Fibroblast of lung (primary cell): ENCODE results near the gene MYH13.

Experiments
- EZH2 ChIP-seq: IDR thresholded peaks from 2 replicates; pipeline ENCODE4 v1.5.1; 2012; ENCODE audit warnings: low read length, control low read depth, mild to moderate bottlenecking; ENCODE audit errors: missing control alignments
- TF ChIP-seq, protein P1 (sequence below), 2 donors: IDR thresholded peaks in 1 of 2; conservative IDR thresholded peaks in 1 of 2; 1 replicate in 1 of 2; 2 replicates in 1 of 2; pipeline ENCODE4 v1.5.1; 2011 to 2012; ENCODE audit warnings: low read length in 2 of 2, control low read depth in 1 of 2, inconsistent platforms in 1 of 2, low read depth in 1 of 2, mild to moderate bottlenecking in 1 of 2

DNA sequence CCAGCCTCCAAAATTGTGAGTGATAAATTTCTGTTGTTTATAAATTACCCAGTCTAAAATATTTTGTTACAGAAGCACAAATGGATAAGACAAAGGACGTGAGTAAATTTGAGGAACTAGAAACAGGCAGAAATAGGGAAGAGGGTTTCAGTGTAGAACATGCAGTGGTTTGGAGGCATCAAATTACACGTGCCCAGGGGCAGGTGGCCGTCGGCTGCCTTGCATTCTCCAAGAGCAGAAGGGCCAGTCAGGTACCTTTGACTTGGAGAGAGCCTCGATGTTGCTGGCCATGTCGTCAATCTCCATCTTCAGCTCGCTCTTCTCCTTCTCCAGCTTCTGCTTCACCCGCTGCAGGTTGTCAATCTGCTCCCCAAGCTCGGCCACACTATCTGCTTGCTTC lies 54.3 kb downstream of the MYH13 start:
- TF ChIP-seq, protein P1, sequence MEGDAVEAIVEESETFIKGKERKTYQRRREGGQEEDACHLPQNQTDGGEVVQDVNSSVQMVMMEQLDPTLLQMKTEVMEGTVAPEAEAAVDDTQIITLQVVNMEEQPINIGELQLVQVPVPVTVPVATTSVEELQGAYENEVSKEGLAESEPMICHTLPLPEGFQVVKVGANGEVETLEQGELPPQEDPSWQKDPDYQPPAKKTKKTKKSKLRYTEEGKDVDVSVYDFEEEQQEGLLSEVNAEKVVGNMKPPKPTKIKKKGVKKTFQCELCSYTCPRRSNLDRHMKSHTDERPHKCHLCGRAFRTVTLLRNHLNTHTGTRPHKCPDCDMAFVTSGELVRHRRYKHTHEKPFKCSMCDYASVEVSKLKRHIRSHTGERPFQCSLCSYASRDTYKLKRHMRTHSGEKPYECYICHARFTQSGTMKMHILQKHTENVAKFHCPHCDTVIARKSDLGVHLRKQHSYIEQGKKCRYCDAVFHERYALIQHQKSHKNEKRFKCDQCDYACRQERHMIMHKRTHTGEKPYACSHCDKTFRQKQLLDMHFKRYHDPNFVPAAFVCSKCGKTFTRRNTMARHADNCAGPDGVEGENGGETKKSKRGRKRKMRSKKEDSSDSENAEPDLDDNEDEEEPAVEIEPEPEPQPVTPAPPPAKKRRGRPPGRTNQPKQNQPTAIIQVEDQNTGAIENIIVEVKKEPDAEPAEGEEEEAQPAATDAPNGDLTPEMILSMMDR (conservative IDR thresholded peaks at IDR 0.05 in 1 of 2, IDR thresholded peaks at IDR 0.05 in 1 of 2; ENCODE audit: low read depth in 1 of 2, low read length in 2 of 2), result no peak
- TF ChIP-seq EZH2, result no peak
